Astrocyte (in vitro differentiated cells and primary cell): ENCODE measurements around the gene CASP10.

Source experiments
- CTCF ChIP-seq: IDR thresholded peaks from 2 replicates; pipeline ENCODE4 v1.5.1; 2011; ENCODE audit warnings: low read depth, mild to moderate bottlenecking, inconsistent platforms, low read length, moderate library complexity; ENCODE audit not compliant: insufficient read depth
- EZH2 ChIP-seq: IDR thresholded peaks from 2 replicates; pipeline ENCODE4 v1.6.1; 2012; ENCODE audit warnings: mild to moderate bottlenecking, low read length, inconsistent platforms; ENCODE audit not compliant: insufficient read depth

GRCh38 chr2:201205515-201205849, 22.5 kb downstream of the CASP10 start:
- TF ChIP-seq CTCF, result no peak
- no peak for TF ChIP-seq EZH2
